Breast epithelium (tissue), 4 donors: Measurements from ENCODE around the gene MYO18B. TPM values are rescaled to one million over a fixed set of nuclear protein-coding genes. Genes with fewer than 3 reads are reported as not detected.

Experiments
- DNase-seq, 2 donors: peaks; one replicate each; pipeline ENCODE4 v3.0.0-alpha.2; 2019; ENCODE audit warnings: low spot score in 2 of 2
- H3K27ac ChIP-seq, 2 donors: fragments of 200-600 bp; sonication (generic) in 1 of 2; one replicate each; pipeline ENCODE4 v1.5.1; 2016 to 2019; ENCODE audit warnings: mild to moderate bottlenecking in 1 of 2
- H3K27me3 ChIP-seq, 2 donors: fragments of 200-600 bp; sonication (generic) in 1 of 2; one replicate each; pipeline versions ENCODE4 v1.5.1 to v1.6.0; 2017 to 2019; ENCODE audit warnings: control low read depth in 1 of 2, mild to moderate bottlenecking in 1 of 2
- H3K36me3 ChIP-seq: fragments of 200-600 bp; one replicate; pipeline ENCODE4 v1.5.1; 2019
- H3K4me1 ChIP-seq, 2 donors: fragments of 200-600 bp; sonication (generic); one replicate each; pipeline ENCODE4 v1.5.1; 2016 to 2019; ENCODE audit warnings: control low read depth in 1 of 2
- H3K4me3 ChIP-seq, 3 donors: fragments of 200-600 bp; sonication (generic); 1 replicate in 2 of 3; 2 replicates in 1 of 3; pipeline ENCODE4 v1.5.1; 2016 to 2019; ENCODE audit warnings: mild to moderate bottlenecking in 3 of 3, moderate library complexity in 2 of 3
- H3K9me3 ChIP-seq, 2 donors: fragments of 200-600 bp; sonication (generic) in 1 of 2; one replicate each; pipeline ENCODE4 v1.5.1; 2016 to 2019; ENCODE audit warnings: control low read depth in 1 of 2
- CTCF ChIP-seq, 3 donors: fragments of 450-650 bp; IDR thresholded peaks; one replicate each; pipeline ENCODE4 v1.5.1; 2016 to 2017; ENCODE audit warnings: antibody characterized with exemption in 3 of 3, mild to moderate bottlenecking in 3 of 3, moderate library complexity in 3 of 3
- POLR2A ChIP-seq: fragments of 450-650 bp; IDR thresholded peaks from one replicate; pipeline ENCODE4 v1.6.1; 2016; ENCODE audit warnings: antibody characterized with exemption, mild to moderate bottlenecking, moderate library complexity
- POLR2AphosphoS5 ChIP-seq, 3 donors: sonication (generic); formaldehyde crosslinking; IDR thresholded peaks; one replicate each; pipeline ENCODE4 v1.6.1; 2017; ENCODE audit warnings: antibody characterized with exemption in 3 of 3
- intact Hi-C: fragments of 100-400 bp; cut with DNase I; formaldehyde crosslinking; loops from one replicate; pipeline ENCODE4 v1.15.1; 2023; ENCODE audit warnings: low total_unique reads
- total RNA-seq, 3 donors: library from RNA; depleted of rRNA; stranded (reverse); fragments of >200 nt; gene quantifications; one replicate each; pipeline ENCODE4 v1.1.0, GENCODE V29; 2016

Gene MYO18B
- total RNA-seq, 3 donors from 2014 or later, result under 0.01 to 0.16 (median 0.15) TPM

- no peak overlapping the region for H3K4me3 ChIP-seq
- DNase-seq, result no peak
- H3K27me3 ChIP-seq, result peaks cover 0 to 5% of the 10 kb centered on the region in 2 donors
- intact Hi-C loops, result no loop called here
- H3K27ac ChIP-seq, result no peak overlapping the region
- H3K4me1 ChIP-seq, result no peaks in the 10 kb centered on the region
- TF ChIP-seq CTCF (IDR thresholded peaks at IDR 0.05), result no peak
- TF ChIP-seq POLR2AphosphoS5 (IDR thresholded peaks at IDR 0.05), result no peak
- no peak for TF ChIP-seq POLR2A
- no peaks in the 10 kb centered on the region for H3K36me3 ChIP-seq
- H3K9me3 ChIP-seq, result peaks cover 0 to 5% of the 10 kb centered on the region in 2 donors
Observed at GRCh38 chr22:25959818-25960774, 218.1 kb downstream of the MYO18B start.

- intact Hi-C loops, result no loop called here
- Histone ChIP-seq H3K4me3 (no peak overlapping the region), H3K9me3 (peaks cover 0 to 5% of the 10 kb centered on the region in 2 donors), H3K4me1 (no peaks in the 10 kb centered on the region), H3K36me3 (no peaks in the 10 kb centered on the region), H3K27ac (no peak overlapping the region), H3K27me3 (peaks cover 0 to 12% of the 10 kb centered on the region in 2 donors)
- no peak for DNase-seq
- TF ChIP-seq CTCF (IDR thresholded peaks at IDR 0.05) (no peak), POLR2A (no peak), POLR2AphosphoS5 (IDR thresholded peaks at IDR 0.05) (no peak)
Observed at GRCh38 chr22:25961699-25962098, 219.7 kb downstream of the MYO18B start.

GRCh38 chr22:25962711-25963110, 220.7 kb downstream of the MYO18B start:
- H3K27ac ChIP-seq, result no peak overlapping the region
- no peak for DNase-seq
- H3K9me3 ChIP-seq, result peaks cover 0 to 5% of the 10 kb centered on the region in 2 donors
- TF ChIP-seq POLR2AphosphoS5 (IDR thresholded peaks at IDR 0.05) (no peak), POLR2A (no peak), CTCF (IDR thresholded peaks at IDR 0.05) (no peak)
- intact Hi-C loops, result no loop called here
- peaks cover 0 to 12% of the 10 kb centered on the region in 2 donors for H3K27me3 ChIP-seq
- no peaks in the 10 kb centered on the region for H3K4me1 ChIP-seq
- H3K36me3 ChIP-seq, result no peaks in the 10 kb centered on the region
- H3K4me3 ChIP-seq, result no peak overlapping the region

GRCh38 chr22:25964961-25965730, 223.2 kb downstream of the MYO18B start:
- Histone ChIP-seq H3K36me3 (no peaks in the 10 kb centered on the region), H3K4me1 (no peaks in the 10 kb centered on the region), H3K27ac (no peak overlapping the region), H3K4me3 (no peak overlapping the region), H3K27me3 (peaks cover 0 to 32% of the 10 kb centered on the region in 2 donors), H3K9me3 (peaks cover 0 to 5% of the 10 kb centered on the region in 2 donors)
- intact Hi-C loops, result no loop called here
- no peak for DNase-seq
- TF ChIP-seq POLR2AphosphoS5 (IDR thresholded peaks at IDR 0.05) (no peak), POLR2A (no peak), CTCF (IDR thresholded peaks at IDR 0.05) (no peak)
